GM12891 (cell line): ENCODE data around the gene RSPH1.
A peak's percentile ranks its signal among the peaks of the same experiment; 100 is the strongest.

ENCODE experiments used
- DNase-seq: peaks from one replicate; pipeline ENCODE4 v3.0.0; 2011; ENCODE audit warnings: low spot score; ENCODE audit not compliant: insufficient read length
- FAIRE-seq: peaks from 2 replicates; lab custom pipeline; 2011; peaks lifted over from hg19 to GRCh38; lab: Jason Lieb, UNC
- PAX5 ChIP-seq: IDR thresholded peaks from 2 replicates; pipeline ENCODE4 v1.6.1; 2011; ENCODE audit warnings: low read length, moderate library complexity, mild to moderate bottlenecking; ENCODE audit not compliant: insufficient read depth, severe bottlenecking
- POLR2A ChIP-seq: IDR thresholded peaks from 2 replicates; pipeline ENCODE4 v1.6.1; 2011; ENCODE audit warnings: low read depth, low read length, control low read depth
- POLR2AphosphoS5 ChIP-seq: IDR thresholded peaks from 2 replicates; pipeline ENCODE4 v1.6.1; 2011; ENCODE audit warnings: low read depth, low read length, control low read depth
- POU2F2 ChIP-seq: IDR thresholded peaks from 2 replicates; pipeline ENCODE4 v1.6.1; 2011; ENCODE audit warnings: low read depth, mild to moderate bottlenecking, control low read depth, low read length, moderate library complexity
- SPI1 ChIP-seq: IDR thresholded peaks from 2 replicates; pipeline ENCODE4 v1.6.1; 2011; ENCODE audit warnings: low read depth, low read length, control low read depth
- TAF1 ChIP-seq: IDR thresholded peaks from 2 replicates; pipeline ENCODE4 v1.6.1; 2011; ENCODE audit warnings: low read depth, low read length, control low read depth

Gene RSPH1

GRCh38 chr21:42490720-42491119 is 5.3 kb downstream of the RSPH1 start:
- FAIRE-seq (no peak), DNase-seq (no peak)
- TF ChIP-seq POU2F2 (no peak), POLR2AphosphoS5 (no peak), POLR2A (no peak), TAF1 (no peak), PAX5 (no peak), SPI1 (no peak)

DNA sequence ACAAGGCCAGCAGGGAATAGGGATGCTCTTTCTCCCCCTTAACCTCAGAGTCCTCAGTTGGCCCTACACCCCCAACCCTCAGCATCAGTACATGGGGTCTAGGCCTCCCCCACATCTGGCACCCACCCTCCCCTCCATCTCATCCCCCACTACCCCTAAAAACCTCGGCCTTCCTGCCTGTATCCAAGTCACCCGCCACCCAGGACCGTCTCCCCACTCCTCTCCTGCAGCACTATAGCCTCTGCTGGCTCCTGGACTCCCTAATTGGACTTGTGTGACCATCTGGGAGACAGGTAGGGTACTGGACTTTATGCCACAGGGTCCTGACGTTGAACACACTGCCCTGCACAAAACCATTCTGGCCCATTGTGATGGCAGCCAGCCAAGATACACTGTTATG is 6.0 kb downstream of the RSPH1 start:
- TF ChIP-seq PAX5: no peak
- TF ChIP-seq POLR2AphosphoS5: no peak
- no peak for TF ChIP-seq SPI1
- no peak for TF ChIP-seq TAF1
- TF ChIP-seq POU2F2: no peak
- TF ChIP-seq POLR2A: no peak
- no peak for DNase-seq

GRCh38 chr21:42489006-42489563 is 6.9 kb downstream of the RSPH1 start:
- TF ChIP-seq PAX5 (no peak), TAF1 (no peak), SPI1 (no peak), POLR2AphosphoS5 (no peak), POLR2A (no peak), POU2F2 (no peak)
- no peak for DNase-seq
- peak; percentile 75 for FAIRE-seq

More for the DNA sequence above, 6.0 kb downstream of the RSPH1 start:
- FAIRE-seq: no peak

DNA sequence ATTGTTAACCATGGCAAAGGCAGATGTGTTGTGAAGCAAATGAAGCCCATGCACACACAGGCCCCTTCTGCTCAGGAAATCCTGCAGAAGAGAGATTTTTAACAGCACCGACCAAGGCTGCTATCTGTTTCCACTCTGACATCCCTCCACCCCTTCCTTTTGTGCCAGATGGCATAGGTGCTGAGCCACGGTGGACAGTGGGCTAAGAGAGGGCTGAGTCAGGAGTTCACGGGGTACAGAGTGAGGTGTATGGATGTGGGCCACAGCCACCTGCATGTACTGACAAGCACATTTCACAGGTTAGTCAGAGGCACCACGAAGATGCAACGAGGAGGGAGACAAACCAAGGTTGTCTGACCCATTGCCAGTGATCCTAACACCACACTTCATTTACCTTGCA is 9.5 kb downstream of the RSPH1 start:
- no peak for DNase-seq
- peak; percentile 73 for FAIRE-seq
- no peak for TF ChIP-seq TAF1
- no peak for TF ChIP-seq POLR2AphosphoS5
- no peak for TF ChIP-seq POLR2A
- TF ChIP-seq SPI1: no peak

DNA sequence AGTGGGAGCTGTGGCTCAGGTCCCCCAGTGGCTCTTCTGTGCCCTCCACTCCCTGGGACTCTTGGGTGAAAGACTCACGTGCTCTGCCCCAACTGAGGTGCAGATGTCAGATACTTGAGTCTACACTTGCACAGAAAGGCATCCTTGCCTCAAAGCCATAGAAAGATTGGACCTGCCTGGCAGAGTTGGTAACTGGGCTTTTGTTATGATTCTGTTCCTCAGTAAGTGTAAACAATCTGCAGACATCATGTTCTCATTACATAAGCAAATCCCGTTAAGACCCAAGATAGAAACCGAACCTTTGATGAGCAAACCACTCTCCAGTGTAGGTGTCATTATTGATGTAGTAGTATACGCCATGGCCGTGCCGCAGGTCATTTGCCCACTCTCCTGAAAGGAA is 10.0 kb downstream of the RSPH1 start:
- DNase-seq (no peak), FAIRE-seq (no peak)
- TF ChIP-seq PAX5 (no peak), POLR2AphosphoS5 (no peak), POU2F2 (no peak), TAF1 (no peak), POLR2A (no peak), SPI1 (no peak)

DNA sequence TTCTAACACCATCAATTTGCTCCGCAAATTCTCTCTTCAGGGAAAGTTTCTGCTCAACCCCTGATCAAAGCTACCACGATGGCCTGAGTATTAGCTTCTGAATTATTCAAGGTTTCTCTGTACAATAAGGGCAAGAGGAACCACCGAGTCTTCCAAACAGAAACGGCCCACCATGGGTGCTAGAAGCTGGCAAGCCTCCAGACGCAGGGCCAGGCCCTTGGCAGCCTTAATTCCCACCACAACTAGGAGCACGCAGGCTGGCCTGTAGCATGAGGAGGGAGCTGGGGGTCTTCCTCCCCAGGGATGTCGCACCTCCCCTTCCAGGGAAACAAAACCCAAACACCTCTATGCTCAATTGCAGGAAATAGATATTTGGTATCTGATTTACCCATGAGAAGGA is 11.1 kb downstream of the RSPH1 start:
- DNase-seq: no peak

GRCh38 chr21:42481169-42481568 is 14.9 kb downstream of the RSPH1 start:
- no peak for TF ChIP-seq POU2F2
- no peak for TF ChIP-seq TAF1
- no peak for TF ChIP-seq SPI1
- no peak for TF ChIP-seq PAX5
- no peak for TF ChIP-seq POLR2AphosphoS5
- no peak for TF ChIP-seq POLR2A
- no peak for DNase-seq

More for the DNA sequence above, 11.1 kb downstream of the RSPH1 start:
- no peak for FAIRE-seq
- TF ChIP-seq POU2F2 (no peak), PAX5 (no peak), POLR2AphosphoS5 (no peak), POLR2A (no peak), SPI1 (no peak), TAF1 (no peak)

DNA sequence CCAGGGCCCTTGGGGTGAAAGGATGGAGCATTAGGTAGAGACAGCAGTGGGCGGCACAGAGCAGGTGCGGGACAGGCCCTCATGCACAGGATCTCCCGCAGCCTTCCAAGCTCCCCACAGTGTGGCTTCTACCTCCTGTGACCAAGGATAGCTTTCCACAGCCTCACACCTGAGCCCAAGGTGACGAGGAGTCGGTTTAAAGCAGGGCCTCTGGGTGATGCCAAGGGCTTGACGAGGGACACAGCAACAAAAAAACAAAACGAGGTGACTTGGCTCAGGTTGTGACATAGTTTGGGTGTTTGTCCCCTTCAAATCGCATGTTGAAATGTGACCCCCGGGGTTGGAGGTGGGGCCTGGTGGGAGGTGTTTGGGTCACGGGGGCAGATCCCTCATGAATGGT is 15.3 kb downstream of the RSPH1 start:
- DNase-seq (no peak), FAIRE-seq (no peak)
- TF ChIP-seq POLR2A (no peak), POLR2AphosphoS5 (no peak)

More at GRCh38 chr21:42481169-42481568, 14.9 kb downstream of the RSPH1 start:
- FAIRE-seq: no peak

DNA sequence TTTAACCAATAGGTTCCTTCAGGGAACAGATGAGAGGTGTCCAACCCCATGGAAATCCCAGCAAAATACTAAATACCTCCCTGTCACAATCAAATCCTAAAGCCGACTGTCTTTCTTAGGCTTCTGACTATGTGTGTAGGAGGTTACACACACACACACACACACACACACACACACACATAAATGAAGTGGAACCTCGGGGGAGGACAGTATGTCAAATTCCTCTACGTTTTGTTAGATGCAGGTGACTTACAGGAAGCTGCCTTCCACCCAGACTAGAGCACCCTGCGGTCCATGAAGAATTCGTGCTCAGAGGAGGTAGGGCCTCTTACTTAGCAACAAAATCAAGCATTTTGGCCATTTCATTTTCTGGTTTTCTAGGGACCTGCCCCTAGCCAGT is 16.4 kb downstream of the RSPH1 start:
- no peak for FAIRE-seq
- no peak for DNase-seq
- TF ChIP-seq POLR2AphosphoS5 (no peak), POU2F2 (no peak), SPI1 (no peak), PAX5 (no peak), POLR2A (no peak), TAF1 (no peak)

DNA sequence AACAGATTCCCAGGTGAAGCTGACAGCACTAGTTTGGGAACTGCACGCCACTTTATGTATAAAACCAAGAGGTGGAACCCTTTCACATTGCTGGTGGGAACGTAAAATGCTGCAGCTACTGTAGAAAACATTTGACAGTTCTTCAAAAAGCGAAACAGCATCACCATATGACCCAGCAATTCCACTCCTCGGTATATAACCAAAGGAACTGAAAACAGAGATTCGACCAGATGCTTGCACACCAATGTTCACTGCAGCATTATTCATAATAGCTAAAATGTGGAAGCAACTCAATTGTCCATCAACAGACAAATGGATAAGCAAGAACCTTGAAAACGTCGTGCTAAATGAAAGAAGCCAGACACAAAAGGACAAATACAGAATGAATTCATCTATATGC is 17.5 kb downstream of the RSPH1 start:
- FAIRE-seq (peak; percentile 95), DNase-seq (no peak)
- no peak for TF ChIP-seq POLR2AphosphoS5
- no peak for TF ChIP-seq POLR2A
- peak; percentile 95 for TF ChIP-seq SPI1
